ENCODE measurements around the gene LGALS4.

Gene LGALS4

GRCh38 chr19:38837656-38838121 lies 24.9 kb upstream of the LGALS4 start:
- TF ChIP-seq TAF1 (IDR thresholded peaks at IDR 0.05; ENCODE audit: borderline replicate concordance, insufficient read depth, low read length) (no peak), POLR2AphosphoS5 (IDR thresholded peaks at IDR 0.05; ENCODE audit: low read depth, low read length) (peak; percentile 23; the same call in 1 of the 2 replicates)

GRCh38 chr19:38836983-38837626 lies 24.4 kb upstream of the LGALS4 start:
- TF ChIP-seq POLR2AphosphoS5 (IDR thresholded peaks at IDR 0.05; ENCODE audit: low read depth, low read length) (no peak), TAF1 (IDR thresholded peaks at IDR 0.05; ENCODE audit: borderline replicate concordance, insufficient read depth, low read length) (no peak), FOXP2 (optimal IDR thresholded peaks at IDR 0.05; ENCODE audit: borderline replicate concordance, extremely low read depth, extremely low read length, insufficient read depth) (no peak), SIN3A (IDR thresholded peaks at IDR 0.05; ENCODE audit: borderline replicate concordance, insufficient read depth, low read length) (no peak)
- TF ChIP-seq, protein P1, sequence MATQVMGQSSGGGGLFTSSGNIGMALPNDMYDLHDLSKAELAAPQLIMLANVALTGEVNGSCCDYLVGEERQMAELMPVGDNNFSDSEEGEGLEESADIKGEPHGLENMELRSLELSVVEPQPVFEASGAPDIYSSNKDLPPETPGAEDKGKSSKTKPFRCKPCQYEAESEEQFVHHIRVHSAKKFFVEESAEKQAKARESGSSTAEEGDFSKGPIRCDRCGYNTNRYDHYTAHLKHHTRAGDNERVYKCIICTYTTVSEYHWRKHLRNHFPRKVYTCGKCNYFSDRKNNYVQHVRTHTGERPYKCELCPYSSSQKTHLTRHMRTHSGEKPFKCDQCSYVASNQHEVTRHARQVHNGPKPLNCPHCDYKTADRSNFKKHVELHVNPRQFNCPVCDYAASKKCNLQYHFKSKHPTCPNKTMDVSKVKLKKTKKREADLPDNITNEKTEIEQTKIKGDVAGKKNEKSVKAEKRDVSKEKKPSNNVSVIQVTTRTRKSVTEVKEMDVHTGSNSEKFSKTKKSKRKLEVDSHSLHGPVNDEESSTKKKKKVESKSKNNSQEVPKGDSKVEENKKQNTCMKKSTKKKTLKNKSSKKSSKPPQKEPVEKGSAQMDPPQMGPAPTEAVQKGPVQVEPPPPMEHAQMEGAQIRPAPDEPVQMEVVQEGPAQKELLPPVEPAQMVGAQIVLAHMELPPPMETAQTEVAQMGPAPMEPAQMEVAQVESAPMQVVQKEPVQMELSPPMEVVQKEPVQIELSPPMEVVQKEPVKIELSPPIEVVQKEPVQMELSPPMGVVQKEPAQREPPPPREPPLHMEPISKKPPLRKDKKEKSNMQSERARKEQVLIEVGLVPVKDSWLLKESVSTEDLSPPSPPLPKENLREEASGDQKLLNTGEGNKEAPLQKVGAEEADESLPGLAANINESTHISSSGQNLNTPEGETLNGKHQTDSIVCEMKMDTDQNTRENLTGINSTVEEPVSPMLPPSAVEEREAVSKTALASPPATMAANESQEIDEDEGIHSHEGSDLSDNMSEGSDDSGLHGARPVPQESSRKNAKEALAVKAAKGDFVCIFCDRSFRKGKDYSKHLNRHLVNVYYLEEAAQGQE (IDR thresholded peaks at IDR 0.05; ENCODE audit: insufficient read depth in 1 of 2, low read depth in 2 of 2, low read length in 2 of 2), result no peak

GRCh38 chr19:38836159-38836982 lies 23.6 kb upstream of the LGALS4 start:
- TF ChIP-seq POLR2AphosphoS5 (IDR thresholded peaks at IDR 0.05; ENCODE audit: low read depth, low read length) (no peak), FOXP2 (optimal IDR thresholded peaks at IDR 0.05; ENCODE audit: borderline replicate concordance, extremely low read depth, extremely low read length, insufficient read depth) (no peak), TAF1 (IDR thresholded peaks at IDR 0.05; ENCODE audit: borderline replicate concordance, insufficient read depth, low read length) (no peak), SIN3A (IDR thresholded peaks at IDR 0.05; ENCODE audit: borderline replicate concordance, insufficient read depth, low read length) (no peak)
- TF ChIP-seq, protein P1 (IDR thresholded peaks at IDR 0.05; ENCODE audit: insufficient read depth in 1 of 2, low read depth in 2 of 2, low read length in 2 of 2), result no peak

DNA sequence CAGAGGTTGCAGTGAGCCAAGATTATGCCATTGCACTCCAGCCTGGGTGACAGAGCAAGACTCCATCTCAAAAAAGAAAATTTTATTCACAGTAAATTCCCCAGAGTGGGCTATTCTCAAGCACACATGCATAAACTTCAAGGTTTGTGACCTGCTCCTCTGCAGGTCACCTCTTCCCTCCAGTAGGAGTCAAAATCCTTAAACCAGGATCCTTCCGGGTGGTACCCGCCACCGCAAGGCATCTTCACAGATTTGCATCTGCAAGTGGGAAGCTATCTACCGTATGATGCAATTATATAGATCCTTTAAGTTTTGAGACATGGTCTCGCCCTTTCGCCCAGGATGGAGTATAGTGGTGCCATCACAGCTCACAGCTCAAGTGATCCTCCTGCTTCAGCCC lies 21.8 kb upstream of the LGALS4 start:
- no peak for TF ChIP-seq POLR2AphosphoS5 (IDR thresholded peaks at IDR 0.05; ENCODE audit: low read depth, low read length)
- no peak for TF ChIP-seq FOXP2 (optimal IDR thresholded peaks at IDR 0.05; ENCODE audit: borderline replicate concordance, extremely low read depth, extremely low read length, insufficient read depth)
- TF ChIP-seq, protein P1 (IDR thresholded peaks at IDR 0.05; ENCODE audit: insufficient read depth in 1 of 2, low read depth in 2 of 2, low read length in 2 of 2), result no peak
- no peak for TF ChIP-seq SIN3A (IDR thresholded peaks at IDR 0.05; ENCODE audit: borderline replicate concordance, insufficient read depth, low read length)
- TF ChIP-seq TAF1 (IDR thresholded peaks at IDR 0.05; ENCODE audit: borderline replicate concordance, insufficient read depth, low read length), result no peak

DNA sequence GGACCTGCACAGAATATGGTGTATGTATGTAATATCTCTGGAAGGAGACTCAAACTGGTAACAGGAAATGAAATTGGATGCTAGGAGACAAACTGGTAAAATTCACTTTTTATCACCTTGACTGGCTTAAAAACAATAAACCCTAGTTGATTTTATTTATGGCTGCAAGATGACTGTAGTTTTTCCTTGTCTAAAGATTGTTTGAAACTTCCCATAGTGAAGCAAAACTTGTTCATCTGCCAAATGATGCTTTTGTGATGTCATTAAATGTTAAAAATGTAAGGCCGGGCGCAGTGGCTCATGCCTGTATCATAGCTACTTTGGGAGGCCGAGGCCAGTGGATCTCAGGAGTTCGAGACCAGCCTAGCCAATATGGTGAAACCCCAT lies 21.4 kb upstream of the LGALS4 start:
- TF ChIP-seq, protein P1 (IDR thresholded peaks at IDR 0.05; ENCODE audit: insufficient read depth in 1 of 2, low read depth in 2 of 2, low read length in 2 of 2), result no peak
- TF ChIP-seq SIN3A (IDR thresholded peaks at IDR 0.05; ENCODE audit: borderline replicate concordance, insufficient read depth, low read length) (no peak), FOXP2 (optimal IDR thresholded peaks at IDR 0.05; ENCODE audit: borderline replicate concordance, extremely low read depth, extremely low read length, insufficient read depth) (no peak), POLR2AphosphoS5 (IDR thresholded peaks at IDR 0.05; ENCODE audit: low read depth, low read length) (no peak), TAF1 (IDR thresholded peaks at IDR 0.05; ENCODE audit: borderline replicate concordance, insufficient read depth, low read length) (no peak)
